HCT116 (cell line): ENCODE data around the gene GEN1.

Experiments used
- CTCF ChIP-seq, 3 experiments: fragments of 200-600 bp in 1 of 3; sonication (generic) in 1 of 3; IDR thresholded peaks in 2 of 3; conservative IDR thresholded peaks in 1 of 3; 2 replicates each; pipeline ENCODE4 v1.5.1; 2012 to 2017; ENCODE audit warnings: low read depth in 2 of 3, low read length in 2 of 3, antibody characterized with exemption in 1 of 3, borderline replicate concordance in 1 of 3, control low read depth in 1 of 3, mild to moderate bottlenecking in 1 of 3, mixed read lengths in 1 of 3, mixed run types in 1 of 3, moderate library complexity in 1 of 3; ENCODE audit not compliant: insufficient read depth in 1 of 3
- JUND ChIP-seq: IDR thresholded peaks from 2 replicates; pipeline ENCODE4 v1.6.1; 2012
- POLR2A ChIP-seq: IDR thresholded peaks from 2 replicates; pipeline ENCODE4 v1.7.0; 2011; ENCODE audit warnings: borderline replicate concordance; ENCODE audit not compliant: insufficient read depth, insufficient read length; ENCODE audit errors: extremely low read depth
- REST ChIP-seq: IDR thresholded peaks from 2 replicates; pipeline ENCODE4 v1.6.1; 2012; ENCODE audit warnings: low read depth
- SP1 ChIP-seq: IDR thresholded peaks from 2 replicates; pipeline ENCODE4 v1.6.1; 2012; ENCODE audit warnings: low read depth
- TCF7L2 ChIP-seq: IDR thresholded peaks from 2 replicates; pipeline ENCODE4 v1.7.0; 2011; ENCODE audit warnings: borderline replicate concordance, inconsistent platforms; ENCODE audit not compliant: insufficient read depth, insufficient read length; ENCODE audit errors: extremely low read depth
- YY1 ChIP-seq: IDR thresholded peaks from 2 replicates; pipeline ENCODE4 v1.6.1; 2011; ENCODE audit warnings: low read length, low read depth, moderate library complexity, mild to moderate bottlenecking; ENCODE audit not compliant: insufficient replicate concordance; ENCODE audit errors: extremely low read depth
- TF ChIP-seq, protein P1 (sequence below): IDR thresholded peaks from 2 replicates; pipeline ENCODE4 v1.6.1; 2012

- TF ChIP-seq POLR2A: no peak
- no peak for TF ChIP-seq CTCF (IDR thresholded peaks at IDR 0.05 in 2 of 3, conservative IDR thresholded peaks at IDR 0.05 in 1 of 3; ENCODE audit: borderline replicate concordance in 1 of 3, insufficient read depth in 1 of 3, low read depth in 2 of 3, low read length in 2 of 3)
- no peak for TF ChIP-seq JUND
- no peak for TF ChIP-seq SP1
- TF ChIP-seq YY1: no peak
- TF ChIP-seq, protein P1, sequence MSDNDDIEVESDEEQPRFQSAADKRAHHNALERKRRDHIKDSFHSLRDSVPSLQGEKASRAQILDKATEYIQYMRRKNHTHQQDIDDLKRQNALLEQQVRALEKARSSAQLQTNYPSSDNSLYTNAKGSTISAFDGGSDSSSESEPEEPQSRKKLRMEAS: no peak
- TF ChIP-seq REST: no peak
- no peak for TF ChIP-seq TCF7L2
Measured at GRCh38 chr2:17804358-17804757, 50.4 kb downstream of the GEN1 start.
